ENCODE data around the gene HAUS1. TPM values are rescaled to one million over a fixed set of nuclear protein-coding genes. Genes with fewer than 3 reads are reported as not detected.

Gene HAUS1
- total and polyA plus RNA-seq, 2 donors (not counting 1 experiment from before 2014, with no cell fraction given): 11.9 to 30.9 TPM

- H3K27ac Mint-ChIP-seq: peak within 1 kb of the TSS; percentile 97
- H4K20me1 ChIP-seq (ENCODE audit: control insufficient read depth, insufficient read depth, low read length, poor library complexity, severe bottlenecking): no peaks in the 10 kb centered on the region
- H3K27me3 ChIP-seq (replicated peaks in 1 of 4; ENCODE audit: control extremely low read depth in 1 of 4, control insufficient read depth in 3 of 4, insufficient read depth in 4 of 4, low read length in 3 of 4): no peaks in the 10 kb centered on the region
- under 1% methylated on average over 46 of the region's 53 CpGs for WGBS (ENCODE audit: insufficient coverage)
- peak within 1 kb of the TSS; percentile 76 to 90 for H3K27ac ChIP-seq (ENCODE audit: low read length in 2 of 2)
- intact Hi-C loops (cut with micrococcal nuclease): loop anchor here (1.0 kb wide), 3 partner anchors 76 to 411 kb away; partner anchors contain the start of gene EPG5
- TF ChIP-seq EZH2 (IDR thresholded peaks at IDR 0.05; ENCODE audit: borderline replicate concordance, insufficient read depth, low read depth, low read length, poor library complexity, severe bottlenecking) (no peak), CTCF (IDR thresholded peaks at IDR 0.05) (no peak)
- H3K36me3 ChIP-seq (replicated peaks in 1 of 2; ENCODE audit: control extremely low read depth in 1 of 2, control insufficient read depth in 1 of 2, extremely low read depth in 1 of 2, insufficient read depth in 2 of 2, low read length in 1 of 2): peaks cover 0 to 13% of the 10 kb centered on the region in 2 experiments
- peak; percentile 88 for ATAC-seq (ENCODE audit: low read depth)
- peak within 1 kb of the TSS; percentile 80 for H3K9ac ChIP-seq (ENCODE audit: low read length)
- peak within 1 kb of the TSS; percentile 66 to 80 (median 75) for H3K4me3 ChIP-seq (ENCODE audit: control extremely low read depth in 1 of 5, extremely low read depth in 1 of 5, insufficient read depth in 1 of 5, low read depth in 2 of 5, low read length in 4 of 5)
- peaks cover 52% of the 10 kb centered on the region for H3K79me2 ChIP-seq (ENCODE audit: control insufficient read depth, insufficient read depth, low read length)
- POLR2A ChIA-PET: interaction anchor here (0.7 to 1.1 kb wide), 4 partner anchors 16 to 525 kb away, joined by 3 to 12 read pairs (median 4); no protein-coding TSS in a partner anchor
- no peaks in the 10 kb centered on the region for H3K9me3 Mint-ChIP-seq (ENCODE audit: insufficient read depth)
- CTCF ChIA-PET: interaction anchor here (0.7 to 2.8 kb wide), 4 partner anchors 24 to 432 kb away, joined by 3 to 16 read pairs (median 6); a partner anchor contains a TSS
- peaks cover 27% of the 10 kb centered on the region for H3K4me1 Mint-ChIP-seq
- peaks cover 0 to 3% (median 0%) of the 10 kb centered on the region in 3 donors for H3K9me3 ChIP-seq (ENCODE audit: control extremely low read depth in 1 of 3, control insufficient read depth in 2 of 3, insufficient read depth in 1 of 3, low read length in 2 of 3)
- no peaks in the 10 kb centered on the region for H3K27me3 Mint-ChIP-seq
- H3K4me1 ChIP-seq (ENCODE audit: control insufficient read depth in 2 of 2, insufficient read depth in 2 of 2, low read length in 2 of 2): peaks cover 25 to 26% of the 10 kb centered on the region in 2 donors
- H2AFZ ChIP-seq (ENCODE audit: insufficient read depth, low read depth, low read length, poor library complexity, severe bottlenecking): peak within 1 kb of the TSS; percentile 96
- peak within 1 kb of the TSS; percentile 76 for H3K4me2 ChIP-seq (replicated peaks; ENCODE audit: low read depth, low read length, poor library complexity, severe bottlenecking)
- DNase-seq: peak; percentile 94
- peak within 1 kb of the TSS; percentile 99 for H3K4me3 Mint-ChIP-seq
Observed at GRCh38 chr18:46097801-46098615, 6.2 kb upstream of the HAUS1 start, which contains the start of gene ATP5F1A. Gene ATP5F1A (minus strand): TSS chr18:46098296. CDS start chr18:46098231, 65 bp downstream.
